IMR-90 (cell line): ENCODE data around the gene NCKAP5. TPM values are rescaled to one million over a fixed set of nuclear protein-coding genes. Genes with fewer than 3 reads are reported as not detected.

Experiments used
- ATAC-seq: fragments of 200-7000 bp; cut with Tn5 transposase; 2 replicates; pipeline ENCODE4 v1.9.1; 2020; ENCODE audit warnings: low read depth, mild to moderate bottlenecking, moderate library complexity
- BruUV-seq: library from RNA; stranded (reverse); fragments of 400-500 nt; replicated peaks from 2 replicates; lab custom pipeline; 2021; lab: Mats Ljungman, UMichigan
- CTCF ChIA-PET: fragments of 300-600 bp; formaldehyde crosslinking; extraction: SDS; loops from one replicate; lab custom pipeline; 2021; ENCODE audit warnings: antibody characterized with exemption; lab: Yijun Ruan, JAX
- POLR2A ChIA-PET: fragments of 300-600 bp; sonication (Branson Sonifier 250); formaldehyde crosslinking; loops from one replicate; lab custom pipeline; 2022; ENCODE audit warnings: antibody characterized with exemption; ENCODE audit not compliant: unreplicated experiment; lab: Charles Lee
- DNase-seq: peaks from one replicate; pipeline ENCODE4 v3.0.0; 2013
- H2AFZ ChIP-seq: replicated peaks from 2 replicates; pipeline ENCODE3; 2013; ENCODE audit warnings: low read length, mild to moderate bottlenecking; ENCODE audit not compliant: poor library complexity
- H2AK5ac ChIP-seq: 2 replicates; pipeline ENCODE4 v1.6.1; 2013; ENCODE audit warnings: low read depth, low read length, inconsistent platforms
- H2AK9ac ChIP-seq: replicated peaks from 2 replicates; pipeline ENCODE3; 2013; ENCODE audit warnings: mild to moderate bottlenecking, low read depth, low read length, moderate library complexity; ENCODE audit not compliant: poor library complexity
- H2BK120ac ChIP-seq: 2 replicates; pipeline ENCODE4 v1.6.1; 2013; ENCODE audit warnings: low read depth, low read length, inconsistent platforms
- H2BK15ac ChIP-seq: 3 replicates; pipeline ENCODE4 v1.6.1; 2013; ENCODE audit warnings: low read depth, low read length, inconsistent platforms
- H2BK20ac ChIP-seq: 2 replicates; pipeline ENCODE4 v1.6.1; 2013; ENCODE audit warnings: low read depth, mild to moderate bottlenecking, inconsistent platforms, low read length, moderate library complexity
- H2BK5ac ChIP-seq: 2 replicates; pipeline ENCODE4 v1.6.1; 2013; ENCODE audit warnings: mild to moderate bottlenecking, low read depth, low read length, inconsistent platforms; ENCODE audit not compliant: poor library complexity, severe bottlenecking
- H3K14ac ChIP-seq: replicated peaks from 2 replicates; pipeline ENCODE4 v1.6.1; 2013; ENCODE audit warnings: low read depth, low read length, inconsistent platforms
- H3K18ac ChIP-seq: 2 replicates; pipeline ENCODE4 v1.6.1; 2013; ENCODE audit warnings: low read depth, low read length, control low read depth
- H3K23ac ChIP-seq: 2 replicates; pipeline ENCODE4 v1.6.1; 2013; ENCODE audit warnings: low read depth, low read length, inconsistent platforms
- H3K27ac ChIP-seq: 2 replicates; pipeline ENCODE4 v1.5.1; 2013; ENCODE audit warnings: mild to moderate bottlenecking, control low read depth, low read length; ENCODE audit not compliant: insufficient read depth
- H3K27me3 ChIP-seq: 2 replicates; pipeline ENCODE4 v1.6.1; 2013; ENCODE audit warnings: low read length; ENCODE audit not compliant: control insufficient read depth, insufficient read depth
- H3K36me3 ChIP-seq: 2 replicates; pipeline ENCODE4 v1.6.1; 2013; ENCODE audit warnings: low read length, mixed read lengths; ENCODE audit not compliant: control insufficient read depth, insufficient read depth
- H3K4ac ChIP-seq: 2 replicates; pipeline ENCODE4 v1.6.1; 2013; ENCODE audit warnings: low read depth, low read length, inconsistent platforms
- H3K4me1 ChIP-seq: 2 replicates; pipeline ENCODE4 v1.6.1; 2013; ENCODE audit warnings: low read length, mixed read lengths; ENCODE audit not compliant: control insufficient read depth, insufficient read depth
- H3K4me2 ChIP-seq: 2 replicates; pipeline ENCODE4 v1.6.1; 2013; ENCODE audit warnings: low read depth, mild to moderate bottlenecking, control low read depth, low read length, moderate library complexity
- H3K4me3 ChIP-seq: 2 replicates; pipeline ENCODE4 v1.5.1; 2013; ENCODE audit warnings: low read depth, mild to moderate bottlenecking, control low read depth, low read length, moderate library complexity; ENCODE audit not compliant: insufficient read depth
- H3K56ac ChIP-seq: 2 replicates; pipeline ENCODE4 v1.6.1; 2013; ENCODE audit warnings: low read length, inconsistent platforms; ENCODE audit not compliant: insufficient read depth; ENCODE audit errors: extremely low read depth
- H3K79me1 ChIP-seq, 2 experiments: 2 replicates each; pipeline ENCODE4 v1.6.1; 2013; ENCODE audit warnings: low read length in 2 of 2, inconsistent platforms in 1 of 2, low read depth in 1 of 2
- H3K9ac ChIP-seq: 2 replicates; pipeline ENCODE4 v1.6.1; 2013; ENCODE audit warnings: low read depth, low read length, control low read depth
- H3K9me1 ChIP-seq: 2 replicates; pipeline ENCODE4 v1.6.1; 2013; ENCODE audit warnings: low read length, inconsistent platforms; ENCODE audit not compliant: insufficient read depth
- H3K9me3 ChIP-seq: 2 replicates; pipeline ENCODE4 v1.6.1; 2013; ENCODE audit warnings: low read length; ENCODE audit not compliant: control insufficient read depth, insufficient read depth
- H4K20me1 ChIP-seq: 2 replicates; pipeline ENCODE4 v1.6.1; 2013; ENCODE audit warnings: low read length, inconsistent platforms; ENCODE audit not compliant: insufficient read depth
- H4K5ac ChIP-seq: 2 replicates; pipeline ENCODE4 v1.6.1; 2013; ENCODE audit warnings: mild to moderate bottlenecking, low read depth, low read length, control low read depth
- H4K8ac ChIP-seq, 2 experiments: 2 replicates each; pipeline ENCODE4 v1.6.1; 2013; ENCODE audit warnings: low read depth in 2 of 2, low read length in 2 of 2, control low read depth in 1 of 2, inconsistent platforms in 1 of 2
- H4K91ac ChIP-seq: 2 replicates; pipeline ENCODE4 v1.6.1; 2013; ENCODE audit warnings: low read depth, low read length, inconsistent platforms; ENCODE audit not compliant: insufficient read depth
- BHLHE40 ChIP-seq: fragments of 150-350 bp; IDR thresholded peaks from 2 replicates; pipeline ENCODE4 v1.6.1; 2016; ENCODE audit warnings: mild to moderate bottlenecking, low read depth, low read length
- CEBPB ChIP-seq: IDR thresholded peaks from 2 replicates; pipeline ENCODE4 v1.6.1; 2012; ENCODE audit warnings: low read depth, low read length, improper control_type of control experiment
- CHD1 ChIP-seq: IDR thresholded peaks from 2 replicates; pipeline ENCODE4 v1.6.1; 2012; ENCODE audit warnings: low read depth, low read length, improper control_type of control experiment
- MAFK ChIP-seq: IDR thresholded peaks from 2 replicates; pipeline ENCODE4 v1.6.1; 2012; ENCODE audit warnings: low read depth, low read length, improper control_type of control experiment
- MAZ ChIP-seq: IDR thresholded peaks from 2 replicates; pipeline ENCODE4 v1.6.1; 2012; ENCODE audit warnings: low read depth, mild to moderate bottlenecking, low read length, improper control_type of control experiment, moderate library complexity, borderline replicate concordance
- RCOR1 ChIP-seq: IDR thresholded peaks from 2 replicates; pipeline ENCODE4 v1.6.1; 2012; ENCODE audit warnings: mild to moderate bottlenecking, low read length, improper control_type of control experiment; ENCODE audit not compliant: insufficient replicate concordance
- WGBS, 2 experiments: methylation state at CpG; one replicate each; pipeline versions ENCODE4 v1.1.5 to v1.1.7; 2013; ENCODE audit warnings: missing lambda C conversion rate in 2 of 2; ENCODE audit not compliant: insufficient read length in 1 of 2; ENCODE audit errors: extremely low coverage in 2 of 2; 5-methylcytosine and 5-hydroxymethylcytosine counted together
- dilution Hi-C: fragments of 300-500 bp; cut with HindIII; formaldehyde crosslinking; loops from one replicate; pipeline ENCODE4 v1.14.3; 2018; ENCODE audit warnings: low sequenced_read_pairs; ENCODE audit not compliant: unreplicated experiment
- in situ Hi-C: fragments of 300-500 bp; cut with MboI; formaldehyde crosslinking; loops from 3 replicates; pipeline ENCODE4 v1.14.3; 2019; ENCODE audit warnings: low sequenced_read_pairs, inconsistent platforms, mixed read lengths
- intact Hi-C: fragments of 100-400 bp; cut with micrococcal nuclease; formaldehyde crosslinking; loops from 2 replicates; pipeline ENCODE4 v1.10.0; 2022
- polyA plus RNA-seq, 3 experiments: library from polyadenylated mRNA; depleted of rRNA; stranded (reverse); fragments of >200 nt; gene quantifications; 2 replicates each; pipeline ENCODE4 v1.2.3, GENCODE V29; 2012; ENCODE audit warnings: low replicate concordance in 1 of 3
- total RNA-seq: library from RNA; depleted of rRNA; stranded (reverse); fragments of >200 nt; gene quantifications from 2 replicates; pipeline ENCODE4 v1.2.3, GENCODE V29; 2012
- TF ChIP-seq, protein P1 (sequence below): fragments of 150-350 bp; IDR thresholded peaks from 2 replicates; pipeline ENCODE4 v1.6.1; 2017; ENCODE audit warnings: mild to moderate bottlenecking, antibody characterized with exemption, low read length, low read depth

NCKAP5 gene
- total and polyA plus RNA-seq, 2 of the 4 experiments (the other 2 are of a cell fraction), result 2.7 to 3.9 TPM

DNA sequence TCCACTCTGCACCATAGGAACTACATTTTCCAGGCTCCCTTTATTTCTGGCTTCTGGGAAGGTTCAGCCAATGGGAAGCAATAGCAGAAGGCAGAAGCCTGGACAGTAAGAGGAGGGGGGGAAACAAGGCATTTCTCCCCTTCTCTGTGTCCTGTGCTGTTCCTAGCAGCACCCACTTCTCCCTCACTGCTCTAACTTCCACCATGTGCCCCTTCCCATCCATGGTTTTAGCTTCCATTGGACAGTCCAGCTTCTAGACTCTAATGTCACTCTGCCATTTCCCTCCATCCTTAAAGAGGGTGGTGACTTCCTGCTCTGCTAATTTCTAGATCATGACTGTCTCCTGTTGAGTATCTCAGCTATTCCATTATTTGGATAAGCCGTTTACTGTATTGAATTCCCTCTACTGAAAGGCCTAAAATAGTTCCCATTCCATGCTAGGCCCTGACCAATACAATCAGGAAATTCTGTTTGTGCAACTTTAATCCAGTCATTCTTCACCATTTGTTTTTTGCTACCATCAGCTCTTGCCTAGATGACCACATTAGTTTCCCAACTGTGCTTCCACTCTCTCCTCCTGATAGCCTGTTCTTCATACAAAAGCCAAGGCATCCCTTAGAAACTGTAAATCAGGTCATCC, 877.5 kb downstream of the NCKAP5 start:
- Histone ChIP-seq H3K27me3 (no peaks in the 10 kb centered on the region), H2BK5ac (peak overlapping the region; percentile 91), H2BK20ac (peak overlapping the region; percentile 97), H3K4me2 (peak overlapping the region; percentile 50), H3K9me3 (no peaks in the 10 kb centered on the region), H3K18ac (peak overlapping the region; percentile 98), H3K9ac (no peak overlapping the region), H3K4me3 (no peak overlapping the region), H3K56ac (peak overlapping the region; percentile 43; the same call in 1 of the 2 replicates), H3K36me3 (peaks cover 3% of the 10 kb centered on the region; the same call in 1 of the 2 replicates), H3K4ac (peak overlapping the region; percentile 94), H3K27ac (peak overlapping the region; percentile 97), H4K8ac (peak overlapping the region; percentile 75 to 98), H2AK5ac (peak overlapping the region; percentile 97), H2BK15ac (peak overlapping the region; percentile 83; the same call in 2 of the 3 replicates), H3K4me1 (peaks cover 16% of the 10 kb centered on the region), H2BK120ac (peak overlapping the region; percentile 95), H4K20me1 (no peaks in the 10 kb centered on the region), H3K79me1 (peaks cover 0 to 16% of the 10 kb centered on the region in 2 experiments; a peak in 2 of 4 replicates), H3K14ac (peak overlapping the region; percentile 87), H3K9me1 (peaks cover 8% of the 10 kb centered on the region), H4K5ac (peak overlapping the region; percentile 92), H4K91ac (peak overlapping the region; percentile 96), H2AK9ac (no peak overlapping the region), H2AFZ (peak overlapping the region; percentile 75), H3K23ac (peak overlapping the region; percentile 94)
- dilution Hi-C loops (no loop called here), intact Hi-C loops (no loop called here), in situ Hi-C loops (no loop called here)
- POLR2A ChIA-PET, result interaction anchor here (0.8 kb wide), 1 partner anchor 140 kb away, joined by 3 read pairs; no protein-coding TSS in a partner anchor
- TF ChIP-seq CHD1 (no peak), MAFK (peak; percentile 36; the same call in 1 of the 2 replicates), RCOR1 (no peak), CEBPB (peak; percentile 70), MAZ (no peak), BHLHE40 (no peak)
- TF ChIP-seq, protein P1, sequence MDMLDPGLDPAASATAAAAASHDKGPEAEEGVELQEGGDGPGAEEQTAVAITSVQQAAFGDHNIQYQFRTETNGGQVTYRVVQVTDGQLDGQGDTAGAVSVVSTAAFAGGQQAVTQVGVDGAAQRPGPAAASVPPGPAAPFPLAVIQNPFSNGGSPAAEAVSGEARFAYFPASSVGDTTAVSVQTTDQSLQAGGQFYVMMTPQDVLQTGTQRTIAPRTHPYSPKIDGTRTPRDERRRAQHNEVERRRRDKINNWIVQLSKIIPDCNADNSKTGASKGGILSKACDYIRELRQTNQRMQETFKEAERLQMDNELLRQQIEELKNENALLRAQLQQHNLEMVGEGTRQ, result no peak
- WGBS, 2 experiments, result no CpG with 5 or more reads among the region's 1 CpG
- DNase-seq (peak; percentile 78), ATAC-seq (peak; percentile 95)
- BruUV-seq, result no TSS peak
- CTCF ChIA-PET, result no interaction called here
